SKM-1 treated with dmso at 0.1 percent for 144 hours (cell line): ENCODE measurements around the gene CEP350.

Experiments used
- DNase-seq: peaks from one replicate; lab custom pipeline; 2025; ENCODE audit not compliant: unreplicated experiment; lab: John Stamatoyannopoulos, UW

CEP350 gene

DNA sequence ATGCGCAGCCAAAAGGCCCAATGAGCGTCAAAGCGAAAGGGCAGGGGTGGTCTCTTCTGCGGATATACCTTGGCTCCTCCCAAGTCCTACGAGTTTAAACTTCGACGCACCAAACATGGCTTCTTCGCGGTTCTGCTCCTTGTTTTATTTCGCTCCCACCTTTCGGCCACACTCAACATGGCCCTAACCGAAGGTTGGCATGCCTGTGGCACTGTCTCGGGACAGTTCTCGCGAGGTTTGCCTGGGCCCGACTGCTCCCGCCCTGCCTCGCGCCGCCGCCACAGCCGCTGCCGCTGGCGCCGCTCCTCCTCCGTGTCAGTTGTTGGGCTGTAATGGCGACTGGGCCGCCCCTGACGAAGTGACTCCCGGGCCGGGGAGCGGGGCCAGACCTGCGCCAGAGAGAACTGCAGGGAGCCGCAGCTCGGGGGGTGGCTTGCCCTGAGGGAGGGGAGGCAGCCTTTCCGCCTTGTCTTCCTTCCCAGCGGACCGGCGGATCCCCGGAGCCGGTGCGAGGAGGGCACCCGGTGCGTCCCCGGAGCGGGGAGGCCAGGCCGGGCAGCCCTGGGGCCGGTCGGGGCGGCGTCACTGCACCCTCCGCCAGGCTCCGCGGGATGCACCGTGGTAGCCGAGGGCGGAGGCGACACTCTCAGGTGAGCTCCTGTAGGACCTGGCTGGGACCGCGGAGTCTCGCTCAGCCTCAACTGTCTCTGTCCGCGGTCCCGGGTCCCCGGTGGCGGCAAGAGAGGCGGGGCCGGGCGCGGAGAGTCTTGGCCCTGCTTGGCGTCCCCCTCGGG is at the start of gene CEP350:
CEP350 (plus strand) TSS at position 318 of the 794 bp plus-strand sequence. CDS start 31,372 bp downstream, outside the sequence.
- peak; percentile 98 for DNase-seq

GRCh38 chr1:179910934-179911333 is 43.7 kb upstream of the CEP350 start:
- DNase-seq = no peak

DNA sequence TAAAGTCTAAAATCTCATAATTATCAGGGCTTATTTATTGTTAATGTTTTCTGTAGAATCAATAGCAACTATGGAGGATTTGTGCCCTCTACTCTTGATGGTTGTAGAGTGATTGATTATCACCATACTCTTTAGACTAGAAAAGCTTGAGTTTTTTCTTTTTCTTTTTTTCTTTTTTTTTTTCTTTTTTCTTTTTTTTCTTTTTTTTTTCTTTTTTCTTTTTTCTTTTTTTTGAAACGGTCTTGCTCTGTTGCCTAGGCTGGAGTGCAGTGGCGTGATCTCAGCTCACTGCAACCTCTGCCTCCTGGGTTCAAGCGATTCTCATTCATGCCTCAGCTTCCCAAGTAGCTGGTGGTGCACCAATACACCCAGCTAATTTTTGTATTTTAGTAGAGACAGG is 42.8 kb upstream of the CEP350 start:
- no peak for DNase-seq

DNA sequence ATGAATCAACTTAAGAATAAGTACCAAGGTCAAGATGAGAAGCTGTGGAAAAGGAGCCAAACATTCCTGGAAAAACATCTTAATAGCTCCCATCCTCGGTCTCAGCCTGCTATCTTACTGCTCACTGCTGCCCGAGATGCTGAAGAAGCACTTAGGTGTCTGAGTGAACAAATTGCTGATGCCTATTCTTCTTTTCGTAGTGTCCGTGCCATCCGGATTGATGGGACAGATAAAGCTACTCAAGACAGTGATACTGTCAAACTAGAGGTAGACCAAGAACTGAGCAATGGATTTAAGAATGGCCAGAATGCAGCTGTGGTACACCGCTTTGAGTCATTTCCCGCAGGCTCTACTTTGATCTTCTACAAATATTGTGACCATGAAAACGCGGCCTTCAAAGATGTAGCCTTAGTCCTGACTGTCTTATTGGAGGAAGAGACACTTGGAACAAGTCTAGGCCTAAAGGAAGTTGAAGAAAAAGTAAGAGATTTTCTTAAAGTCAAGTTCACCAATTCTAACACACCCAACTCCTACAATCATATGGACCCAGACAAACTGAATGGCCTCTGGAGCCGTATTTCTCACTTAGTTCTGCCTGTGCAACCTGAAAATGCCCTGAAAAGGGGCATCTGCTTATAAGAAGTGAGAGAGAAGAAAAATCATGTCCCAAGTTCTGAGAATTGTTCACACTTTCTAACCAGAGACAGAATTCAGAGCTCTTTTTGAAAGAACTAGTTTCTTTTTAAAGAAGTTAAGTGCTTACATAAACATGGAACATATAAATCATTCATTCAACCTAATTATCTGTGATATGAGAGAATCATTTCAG is 36.8 kb upstream of the CEP350 start:
- no peak for DNase-seq

- no peak for DNase-seq
These were observed 33.1 kb upstream of the CEP350 start for GRCh38 chr1:179921472-179921871.

GRCh38 chr1:179921981-179922872 is 32.4 kb upstream of the CEP350 start:
- no peak for DNase-seq

- peak; percentile 51 for DNase-seq
These were observed 31.6 kb upstream of the CEP350 start for GRCh38 chr1:179923029-179923428.

GRCh38 chr1:179924268-179924667 is 30.3 kb upstream of the CEP350 start:
- no peak for DNase-seq

- no peak for DNase-seq
These were observed 29.3 kb upstream of the CEP350 start for GRCh38 chr1:179925302-179925701.

GRCh38 chr1:179925922-179926849 is 28.4 kb upstream of the CEP350 start:
- DNase-seq = no peak

DNA sequence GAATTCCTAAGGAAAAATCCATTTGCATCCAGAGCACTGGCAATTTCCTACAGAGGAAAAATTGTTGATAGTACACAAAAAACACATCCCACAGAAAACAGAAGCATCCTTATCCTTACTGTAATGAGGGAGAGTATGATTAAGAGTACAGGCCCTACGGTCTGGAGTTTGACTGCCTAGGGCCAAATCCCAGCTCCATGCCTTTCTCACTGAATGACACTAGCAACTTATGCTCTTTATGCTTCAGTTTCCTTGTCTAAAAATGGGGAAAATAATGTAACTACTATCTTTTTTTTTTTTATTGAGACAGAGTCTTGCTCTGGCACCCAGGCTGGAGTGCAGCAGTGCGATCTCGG is 27.8 kb upstream of the CEP350 start:
- DNase-seq = no peak

- no peak for DNase-seq
These were observed 24.4 kb upstream of the CEP350 start for GRCh38 chr1:179929955-179930798.

DNA sequence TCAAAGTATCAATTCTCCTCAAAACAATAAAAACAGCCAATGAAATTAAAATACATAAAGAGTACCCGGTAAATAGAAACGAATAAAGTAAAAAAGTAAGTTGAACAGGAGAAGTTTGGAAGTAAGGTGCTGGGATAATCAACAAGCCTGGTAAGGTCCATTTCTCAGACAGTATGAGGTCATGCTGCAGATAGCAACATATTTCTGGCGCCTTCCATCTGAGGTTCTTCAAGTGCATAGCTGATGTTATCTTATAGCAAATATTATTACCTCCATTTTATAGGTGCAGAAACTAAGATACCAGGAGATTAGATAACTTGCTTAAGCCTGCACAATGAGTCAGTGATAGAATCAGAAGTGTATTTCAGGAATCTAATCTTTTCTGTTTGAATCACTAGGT is 23.7 kb upstream of the CEP350 start:
- no peak for DNase-seq

- DNase-seq = no peak
These were observed 21.4 kb upstream of the CEP350 start for GRCh38 chr1:179933219-179933618.

GRCh38 chr1:179935909-179936496 is 18.6 kb upstream of the CEP350 start:
- no peak for DNase-seq

DNA sequence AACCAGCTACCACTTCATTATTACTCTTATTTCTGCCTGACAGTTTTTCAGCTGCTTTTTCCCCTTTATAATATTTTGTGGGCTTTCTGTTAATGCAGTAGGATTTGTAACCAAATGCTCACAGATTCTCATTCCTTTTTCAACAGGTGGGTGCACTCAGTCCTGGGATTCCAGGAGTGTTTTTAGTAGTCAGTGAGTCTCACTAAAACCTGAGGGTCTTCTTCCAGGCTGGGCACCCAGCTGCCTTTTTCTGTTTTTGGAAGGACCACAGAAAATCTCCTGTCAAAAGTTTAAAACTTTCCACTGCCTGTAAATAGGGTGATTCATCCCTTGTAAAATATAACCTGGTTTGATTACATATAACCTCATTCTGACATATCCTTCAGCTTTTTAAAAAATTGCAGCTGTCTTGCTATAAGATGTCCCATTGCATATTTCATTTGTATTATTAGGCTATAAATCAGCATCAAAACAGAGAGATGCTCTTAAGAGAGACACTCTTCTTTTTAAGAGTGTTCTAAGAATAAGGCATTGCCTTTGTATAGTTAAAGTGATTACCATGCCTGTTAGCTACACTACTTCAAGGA is 16.8 kb upstream of the CEP350 start:
- no peak for DNase-seq

GRCh38 chr1:179938752-179939151 is 15.9 kb upstream of the CEP350 start:
- peak; percentile 13 for DNase-seq

- DNase-seq = no peak
These were observed 14.7 kb upstream of the CEP350 start for GRCh38 chr1:179939941-179940340.

DNA sequence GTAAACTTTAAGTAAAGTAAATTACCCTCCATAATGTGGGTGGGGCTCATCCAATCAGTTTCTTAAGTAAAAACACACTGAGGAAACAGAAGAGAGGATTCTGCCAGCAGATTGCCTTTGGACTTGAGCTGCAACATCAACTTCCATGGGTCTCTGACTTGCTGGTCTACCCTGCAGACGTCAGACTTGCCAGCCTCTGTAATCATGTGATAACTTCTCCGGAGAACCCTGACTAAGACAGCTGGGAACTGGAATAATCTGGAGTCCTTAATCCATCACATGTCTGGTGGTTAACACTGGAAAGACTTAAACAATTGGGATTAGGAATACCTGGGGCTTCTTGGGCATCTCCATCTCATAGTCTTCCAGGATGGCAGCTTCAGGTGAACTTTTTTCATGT is 13.2 kb upstream of the CEP350 start:
- DNase-seq = no peak
